ENCODE results near the gene TAF15.

DNA sequence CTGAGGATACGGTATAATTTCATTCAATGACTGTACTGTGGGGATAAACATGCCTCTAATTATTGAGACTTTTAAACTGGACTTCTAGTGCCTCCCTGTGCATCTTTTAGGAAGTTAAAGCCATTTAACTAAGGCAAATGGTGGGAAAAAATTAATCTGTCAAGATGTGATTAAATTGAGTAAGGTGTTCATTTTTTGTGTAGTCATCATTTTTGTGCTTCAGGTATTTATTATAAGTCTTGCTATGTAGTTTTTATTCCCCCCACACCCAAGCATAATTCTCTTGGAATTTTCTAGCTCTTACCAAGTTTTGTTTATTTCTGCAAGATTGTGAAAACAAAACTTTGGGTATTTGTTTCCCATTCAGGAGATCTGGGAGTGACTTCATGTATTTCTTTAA, 10.2 kb downstream of the TAF15 start:
- TF ChIP-seq, protein P1, sequence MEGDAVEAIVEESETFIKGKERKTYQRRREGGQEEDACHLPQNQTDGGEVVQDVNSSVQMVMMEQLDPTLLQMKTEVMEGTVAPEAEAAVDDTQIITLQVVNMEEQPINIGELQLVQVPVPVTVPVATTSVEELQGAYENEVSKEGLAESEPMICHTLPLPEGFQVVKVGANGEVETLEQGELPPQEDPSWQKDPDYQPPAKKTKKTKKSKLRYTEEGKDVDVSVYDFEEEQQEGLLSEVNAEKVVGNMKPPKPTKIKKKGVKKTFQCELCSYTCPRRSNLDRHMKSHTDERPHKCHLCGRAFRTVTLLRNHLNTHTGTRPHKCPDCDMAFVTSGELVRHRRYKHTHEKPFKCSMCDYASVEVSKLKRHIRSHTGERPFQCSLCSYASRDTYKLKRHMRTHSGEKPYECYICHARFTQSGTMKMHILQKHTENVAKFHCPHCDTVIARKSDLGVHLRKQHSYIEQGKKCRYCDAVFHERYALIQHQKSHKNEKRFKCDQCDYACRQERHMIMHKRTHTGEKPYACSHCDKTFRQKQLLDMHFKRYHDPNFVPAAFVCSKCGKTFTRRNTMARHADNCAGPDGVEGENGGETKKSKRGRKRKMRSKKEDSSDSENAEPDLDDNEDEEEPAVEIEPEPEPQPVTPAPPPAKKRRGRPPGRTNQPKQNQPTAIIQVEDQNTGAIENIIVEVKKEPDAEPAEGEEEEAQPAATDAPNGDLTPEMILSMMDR (IDR thresholded peaks at IDR 0.05; ENCODE audit: low read depth, low read length, poor library complexity, severe bottlenecking), result no peak
- no peak for TF ChIP-seq EZH2phosphoT487 (IDR thresholded peaks at IDR 0.05; ENCODE audit: borderline replicate concordance, low read length)
